HL-60 (cell line): ENCODE results near the gene DNM3.

Experiments used
- GABPA ChIP-seq: IDR thresholded peaks from 2 replicates; pipeline ENCODE4 v1.6.1; 2012; ENCODE audit warnings: low read depth
- POLR2AphosphoS5 ChIP-seq: IDR thresholded peaks from 2 replicates; pipeline ENCODE4 v1.6.1; 2012; ENCODE audit warnings: low read depth
- TF ChIP-seq, protein P1 (sequence below): IDR thresholded peaks from one replicate; pipeline ENCODE4 v1.5.1; 2011; ENCODE audit warnings: low read length, control low read depth, inconsistent platforms; ENCODE audit not compliant: insufficient read depth
- TF ChIP-seq, protein P2 (sequence below): IDR thresholded peaks from 2 replicates; pipeline ENCODE4 v1.6.1; 2012; ENCODE audit warnings: low read depth; ENCODE audit not compliant: insufficient replicate concordance

DNA sequence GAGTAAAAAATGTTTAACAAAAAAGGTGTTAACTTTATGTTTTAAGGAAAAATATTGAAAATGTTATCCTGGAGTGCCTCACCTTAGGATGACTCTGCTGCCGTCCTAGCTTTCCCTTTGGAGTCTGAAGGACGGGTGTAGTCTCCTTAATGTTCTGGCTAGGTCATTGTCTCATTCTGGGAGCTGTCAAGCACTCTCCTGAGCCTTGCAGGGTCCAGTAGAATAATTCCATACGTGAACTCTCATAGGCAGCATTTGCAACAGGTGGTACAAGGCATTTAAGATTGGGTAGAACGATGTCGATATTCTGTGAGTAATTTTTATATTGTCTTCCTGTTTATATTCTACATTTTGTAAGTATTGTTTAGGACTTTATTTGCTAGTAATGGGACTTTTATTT, 295.6 kb downstream of the DNM3 start:
- TF ChIP-seq, protein P1, sequence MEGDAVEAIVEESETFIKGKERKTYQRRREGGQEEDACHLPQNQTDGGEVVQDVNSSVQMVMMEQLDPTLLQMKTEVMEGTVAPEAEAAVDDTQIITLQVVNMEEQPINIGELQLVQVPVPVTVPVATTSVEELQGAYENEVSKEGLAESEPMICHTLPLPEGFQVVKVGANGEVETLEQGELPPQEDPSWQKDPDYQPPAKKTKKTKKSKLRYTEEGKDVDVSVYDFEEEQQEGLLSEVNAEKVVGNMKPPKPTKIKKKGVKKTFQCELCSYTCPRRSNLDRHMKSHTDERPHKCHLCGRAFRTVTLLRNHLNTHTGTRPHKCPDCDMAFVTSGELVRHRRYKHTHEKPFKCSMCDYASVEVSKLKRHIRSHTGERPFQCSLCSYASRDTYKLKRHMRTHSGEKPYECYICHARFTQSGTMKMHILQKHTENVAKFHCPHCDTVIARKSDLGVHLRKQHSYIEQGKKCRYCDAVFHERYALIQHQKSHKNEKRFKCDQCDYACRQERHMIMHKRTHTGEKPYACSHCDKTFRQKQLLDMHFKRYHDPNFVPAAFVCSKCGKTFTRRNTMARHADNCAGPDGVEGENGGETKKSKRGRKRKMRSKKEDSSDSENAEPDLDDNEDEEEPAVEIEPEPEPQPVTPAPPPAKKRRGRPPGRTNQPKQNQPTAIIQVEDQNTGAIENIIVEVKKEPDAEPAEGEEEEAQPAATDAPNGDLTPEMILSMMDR, result no peak
- TF ChIP-seq, protein P2, sequence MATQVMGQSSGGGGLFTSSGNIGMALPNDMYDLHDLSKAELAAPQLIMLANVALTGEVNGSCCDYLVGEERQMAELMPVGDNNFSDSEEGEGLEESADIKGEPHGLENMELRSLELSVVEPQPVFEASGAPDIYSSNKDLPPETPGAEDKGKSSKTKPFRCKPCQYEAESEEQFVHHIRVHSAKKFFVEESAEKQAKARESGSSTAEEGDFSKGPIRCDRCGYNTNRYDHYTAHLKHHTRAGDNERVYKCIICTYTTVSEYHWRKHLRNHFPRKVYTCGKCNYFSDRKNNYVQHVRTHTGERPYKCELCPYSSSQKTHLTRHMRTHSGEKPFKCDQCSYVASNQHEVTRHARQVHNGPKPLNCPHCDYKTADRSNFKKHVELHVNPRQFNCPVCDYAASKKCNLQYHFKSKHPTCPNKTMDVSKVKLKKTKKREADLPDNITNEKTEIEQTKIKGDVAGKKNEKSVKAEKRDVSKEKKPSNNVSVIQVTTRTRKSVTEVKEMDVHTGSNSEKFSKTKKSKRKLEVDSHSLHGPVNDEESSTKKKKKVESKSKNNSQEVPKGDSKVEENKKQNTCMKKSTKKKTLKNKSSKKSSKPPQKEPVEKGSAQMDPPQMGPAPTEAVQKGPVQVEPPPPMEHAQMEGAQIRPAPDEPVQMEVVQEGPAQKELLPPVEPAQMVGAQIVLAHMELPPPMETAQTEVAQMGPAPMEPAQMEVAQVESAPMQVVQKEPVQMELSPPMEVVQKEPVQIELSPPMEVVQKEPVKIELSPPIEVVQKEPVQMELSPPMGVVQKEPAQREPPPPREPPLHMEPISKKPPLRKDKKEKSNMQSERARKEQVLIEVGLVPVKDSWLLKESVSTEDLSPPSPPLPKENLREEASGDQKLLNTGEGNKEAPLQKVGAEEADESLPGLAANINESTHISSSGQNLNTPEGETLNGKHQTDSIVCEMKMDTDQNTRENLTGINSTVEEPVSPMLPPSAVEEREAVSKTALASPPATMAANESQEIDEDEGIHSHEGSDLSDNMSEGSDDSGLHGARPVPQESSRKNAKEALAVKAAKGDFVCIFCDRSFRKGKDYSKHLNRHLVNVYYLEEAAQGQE, result no peak
- no peak for TF ChIP-seq GABPA
- no peak for TF ChIP-seq POLR2AphosphoS5
